HG03175 (cell line): Measurements from ENCODE around the gene BICRAL.
"Not testable (repeated sequence)": the region's sequence is repeated elsewhere in the genome, so short reads cannot be mapped to it uniquely, and the experiment has no call there.

Experiments used
- ATAC-seq: cut with Tn5 transposase; IDR thresholded peaks from one replicate; pipeline ENCODE4 v1.9.1; 2021; ENCODE audit warnings: mild to moderate bottlenecking, moderate library complexity; ENCODE audit not compliant: unreplicated experiment

The BICRAL gene

GRCh38 chr6:42841844-42842584 is 60.2 kb downstream of the BICRAL start:
- no peak for ATAC-seq

- ATAC-seq: no peak
These were observed 63.5 kb downstream of the BICRAL start for GRCh38 chr6:42845327-42845694.

GRCh38 chr6:42846505-42846904 is 64.7 kb downstream of the BICRAL start:
- ATAC-seq: no peak

- no peak for ATAC-seq
These were observed 66.8 kb downstream of the BICRAL start for GRCh38 chr6:42848700-42849099.

- ATAC-seq: no peak
These were observed 69.7 kb downstream of the BICRAL start for GRCh38 chr6:42851599-42851998.

GRCh38 chr6:42860036-42860435 is 78.2 kb downstream of the BICRAL start:
- no peak for ATAC-seq

GRCh38 chr6:42860481-42860880 is 78.6 kb downstream of the BICRAL start:
- ATAC-seq: no peak

GRCh38 chr6:42864602-42865001 is 82.8 kb downstream of the BICRAL start:
- ATAC-seq: no peak

- ATAC-seq: no peak
These were observed 88.5 kb downstream of the BICRAL start for GRCh38 chr6:42870145-42870936.

GRCh38 chr6:42871711-42872110 is 89.9 kb downstream of the BICRAL start:
- ATAC-seq: no peak

- ATAC-seq: no peak
These were observed 91.5 kb downstream of the BICRAL start for GRCh38 chr6:42873313-42873712.

- no peak for ATAC-seq
These were observed 95.8 kb downstream of the BICRAL start for GRCh38 chr6:42877695-42878094.

- ATAC-seq: peak; percentile 93
These were observed 97.8 kb downstream of the BICRAL start, which contains the start of gene RPL7L1 for GRCh38 chr6:42879372-42880239. Gene RPL7L1 (plus strand): TSS chr6:42879616. CDS start chr6:42879911, 295 bp downstream.

GRCh38 chr6:42880240-42880817 is 98.5 kb downstream of the BICRAL start:
- not testable (repeated sequence) for ATAC-seq

GRCh38 chr6:42880871-42881270 is 99.0 kb downstream of the BICRAL start:
- not testable (repeated sequence) for ATAC-seq

- no peak for ATAC-seq
These were observed 103.8 kb downstream of the BICRAL start for GRCh38 chr6:42885702-42886101.

- not testable (repeated sequence) for ATAC-seq
These were observed 106.3 kb downstream of the BICRAL start for GRCh38 chr6:42888201-42888600.

- ATAC-seq: no peak
These were observed 108.0 kb downstream of the BICRAL start for GRCh38 chr6:42889815-42890214.

- peak; percentile 93 for ATAC-seq
These were observed 108.7 kb downstream of the BICRAL start for GRCh38 chr6:42890311-42891198.

GRCh38 chr6:42891199-42891722 is 109.4 kb downstream of the BICRAL start:
- ATAC-seq: no peak
